ENCODE data around the gene CCDC107. TPM values are rescaled to one million over a fixed set of nuclear protein-coding genes. Genes with fewer than 3 reads are reported as not detected.
A peak's percentile ranks its signal among the peaks of the same experiment; 100 is the strongest.

CCDC107 gene
- total and polyA plus RNA-seq, 2 experiments from 2014 or later, result 6.9 to 18.4 TPM

- DNase-seq (ENCODE audit: low spot score) (peak; percentile 26), ATAC-seq (no peak)
- no peaks in the 10 kb centered on the region for H4K20me1 ChIP-seq (replicated peaks; ENCODE audit: insufficient read depth)
- H3K27ac Mint-ChIP-seq, result no peak overlapping the region
- H3K4me2 ChIP-seq, result peak overlapping the region; percentile 95
- H3K9me3 Mint-ChIP-seq, result no peaks in the 10 kb centered on the region
- H3K79me2 ChIP-seq (replicated peaks; ENCODE audit: insufficient read depth), result no peaks in the 10 kb centered on the region
- H3K4me1 ChIP-seq (ENCODE audit: insufficient read depth), result peaks cover 14% of the 10 kb centered on the region
- TF ChIP-seq ZNF114 (CRISPR knock-in tag; IDR thresholded peaks at IDR 0.05) (no peak), STAT1 (IDR thresholded peaks at IDR 0.05; ENCODE audit: unreplicated experiment) (no peak), JUNB (IDR thresholded peaks at IDR 0.05; ENCODE audit: unreplicated experiment) (no peak), NANOG (IDR thresholded peaks at IDR 0.05; ENCODE audit: borderline replicate concordance) (no peak), CREB1 (CRISPR knock-in tag; IDR thresholded peaks at IDR 0.05; ENCODE audit: low read depth) (no peak), CTCF (conservative IDR thresholded peaks at IDR 0.05; ENCODE audit: low read depth in 2 of 2) (no peak), EZH2 (IDR thresholded peaks at IDR 0.05; ENCODE audit: low read depth, unreplicated experiment) (no peak), EZH2phosphoT487 (IDR thresholded peaks at IDR 0.05; ENCODE audit: unreplicated experiment) (no peak)
- TF ChIP-seq, protein P1, sequence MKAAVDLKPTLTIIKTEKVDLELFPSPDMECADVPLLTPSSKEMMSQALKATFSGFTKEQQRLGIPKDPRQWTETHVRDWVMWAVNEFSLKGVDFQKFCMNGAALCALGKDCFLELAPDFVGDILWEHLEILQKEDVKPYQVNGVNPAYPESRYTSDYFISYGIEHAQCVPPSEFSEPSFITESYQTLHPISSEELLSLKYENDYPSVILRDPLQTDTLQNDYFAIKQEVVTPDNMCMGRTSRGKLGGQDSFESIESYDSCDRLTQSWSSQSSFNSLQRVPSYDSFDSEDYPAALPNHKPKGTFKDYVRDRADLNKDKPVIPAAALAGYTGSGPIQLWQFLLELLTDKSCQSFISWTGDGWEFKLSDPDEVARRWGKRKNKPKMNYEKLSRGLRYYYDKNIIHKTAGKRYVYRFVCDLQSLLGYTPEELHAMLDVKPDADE (IDR thresholded peaks at IDR 0.05), result no peak
- H3K27me3 ChIP-seq (ENCODE audit: insufficient read depth), result peaks cover 33% of the 10 kb centered on the region
- no peak overlapping the region for H3K27ac ChIP-seq (ENCODE audit: low read depth)
- peaks cover 17% of the 10 kb centered on the region for H3F3A ChIP-seq (replicated peaks; ENCODE audit: low read depth)
- no peaks in the 10 kb centered on the region for H3K36me3 ChIP-seq (ENCODE audit: insufficient read depth)
- no peaks in the 10 kb centered on the region for H3K36me3 Mint-ChIP-seq (ENCODE audit: low read depth)
- H3K4me3 Mint-ChIP-seq, result peak overlapping the region; percentile 78
- H3K27me3 Mint-ChIP-seq (ENCODE audit: insufficient read depth, low read depth, poor library complexity), result peaks cover 31% of the 10 kb centered on the region
- H3K4me1 Mint-ChIP-seq, result peaks cover 14% of the 10 kb centered on the region
- peak overlapping the region; percentile 100 for H2AFZ ChIP-seq
- no peaks in the 10 kb centered on the region for H3K9me2 ChIP-seq (ENCODE audit: insufficient read depth)
- H3K4me3 ChIP-seq, result peak overlapping the region; percentile 85
These were observed 40.5 kb upstream of the CCDC107 start for GRCh38 chr9:35617548-35617947.

GRCh38 chr9:35618325-35618727 lies 39.8 kb upstream of the CCDC107 start, which contains the start of gene CD72:
CD72 (minus strand) TSS chr9:35618413; CDS start chr9:35618303, 110 bp downstream.
- Mint-ChIP-seq H3K27me3 (ENCODE audit: insufficient read depth, low read depth, poor library complexity) (peaks cover 34% of the 10 kb centered on the region), H3K4me3 (peak within 1 kb of the TSS; percentile 78), H3K27ac (no peak within 1 kb of the TSS), H3K9me3 (no peaks in the 10 kb centered on the region), H3K4me1 (peaks cover 14% of the 10 kb centered on the region), H3K36me3 (ENCODE audit: low read depth) (no peaks in the 10 kb centered on the region)
- no peaks in the 10 kb centered on the region for H3K9me2 ChIP-seq (ENCODE audit: insufficient read depth)
- H3K27me3 ChIP-seq (ENCODE audit: insufficient read depth), result peaks cover 33% of the 10 kb centered on the region
- H3K27ac ChIP-seq (ENCODE audit: low read depth), result no peak within 1 kb of the TSS
- peaks cover 17% of the 10 kb centered on the region for H3F3A ChIP-seq (replicated peaks; ENCODE audit: low read depth)
- peak within 1 kb of the TSS; percentile 100 for H2AFZ ChIP-seq
- no peaks in the 10 kb centered on the region for H3K79me2 ChIP-seq (replicated peaks; ENCODE audit: insufficient read depth)
- no peaks in the 10 kb centered on the region for H3K36me3 ChIP-seq (ENCODE audit: insufficient read depth)
- peak within 1 kb of the TSS; percentile 85 for H3K4me3 ChIP-seq
- DNase-seq (ENCODE audit: low spot score), result no peak
- ATAC-seq, result no peak
- no peaks in the 10 kb centered on the region for H4K20me1 ChIP-seq (replicated peaks; ENCODE audit: insufficient read depth)
- peak within 1 kb of the TSS; percentile 95 for H3K4me2 ChIP-seq
- peaks cover 14% of the 10 kb centered on the region for H3K4me1 ChIP-seq (ENCODE audit: insufficient read depth)
- TF ChIP-seq CTCF (conservative IDR thresholded peaks at IDR 0.05; ENCODE audit: low read depth in 2 of 2) (no peak), ZNF331 (CRISPR knock-in tag; IDR thresholded peaks at IDR 0.05; ENCODE audit: low read depth) (no peak), EZH2 (IDR thresholded peaks at IDR 0.05; ENCODE audit: low read depth, unreplicated experiment) (no peak), ZNF114 (CRISPR knock-in tag; IDR thresholded peaks at IDR 0.05) (no peak), CREB1 (CRISPR knock-in tag; IDR thresholded peaks at IDR 0.05; ENCODE audit: low read depth) (no peak), JUNB (IDR thresholded peaks at IDR 0.05; ENCODE audit: unreplicated experiment) (no peak), EZH2phosphoT487 (IDR thresholded peaks at IDR 0.05; ENCODE audit: unreplicated experiment) (no peak), STAT1 (IDR thresholded peaks at IDR 0.05; ENCODE audit: unreplicated experiment) (no peak), REST (IDR thresholded peaks at IDR 0.05; ENCODE audit: unreplicated experiment) (no peak), POLR2AphosphoS5 (IDR thresholded peaks at IDR 0.05; ENCODE audit: low read depth) (no peak), NANOG (IDR thresholded peaks at IDR 0.05; ENCODE audit: borderline replicate concordance) (no peak)
